Mesenchymal stem cell (in vitro differentiated cells and primary cell): ENCODE measurements around the gene CLEC4A.
"Not testable (repeated sequence)": the region's sequence is repeated elsewhere in the genome, so short reads cannot be mapped to it uniquely, and the experiment has no call there.

Experiments
- DNase-seq: peaks from one replicate; pipeline ENCODE4 v3.0.0-alpha.2; 2013
- H2AFZ ChIP-seq: one replicate; pipeline ENCODE4 v1.6.1; 2013; ENCODE audit warnings: low read depth, mild to moderate bottlenecking, control low read depth, inconsistent platforms, low read length, moderate library complexity
- H2AK5ac ChIP-seq: 2 replicates; pipeline ENCODE4 v1.6.1; 2013; ENCODE audit warnings: low read length, moderate library complexity, mild to moderate bottlenecking, inconsistent platforms; ENCODE audit not compliant: severe bottlenecking
- H2BK120ac ChIP-seq: one replicate; pipeline ENCODE4 v1.6.1; 2013; ENCODE audit warnings: low read depth, mild to moderate bottlenecking, inconsistent platforms, low read length, moderate library complexity
- H2BK12ac ChIP-seq, 2 experiments: one replicate each; pipeline ENCODE4 v1.6.1; 2013; ENCODE audit warnings: inconsistent platforms in 2 of 2, low read length in 2 of 2, mild to moderate bottlenecking in 2 of 2, moderate library complexity in 2 of 2, control low read depth in 1 of 2
- H2BK15ac ChIP-seq: one replicate; pipeline ENCODE4 v1.6.1; 2013; ENCODE audit warnings: mild to moderate bottlenecking, low read depth, inconsistent platforms; ENCODE audit not compliant: poor library complexity, severe bottlenecking
- H2BK5ac ChIP-seq: 2 replicates; pipeline ENCODE4 v1.6.1; 2013; ENCODE audit warnings: low read depth, mild to moderate bottlenecking, low read length, control low read depth, inconsistent platforms; ENCODE audit not compliant: poor library complexity, severe bottlenecking
- H3K14ac ChIP-seq, 2 experiments: one replicate each; pipeline ENCODE4 v1.6.1; 2013; ENCODE audit warnings: inconsistent platforms in 2 of 2, low read length in 2 of 2, control low read depth in 1 of 2, mild to moderate bottlenecking in 1 of 2, moderate library complexity in 1 of 2
- H3K18ac ChIP-seq, 2 experiments: one replicate each; pipeline ENCODE4 v1.6.1; 2013; ENCODE audit warnings: inconsistent platforms in 2 of 2, low read length in 2 of 2, control low read depth in 1 of 2, low read depth in 1 of 2, mild to moderate bottlenecking in 1 of 2
- H3K23ac ChIP-seq, 2 experiments: one replicate each; pipeline ENCODE4 v1.6.1; 2013; ENCODE audit warnings: inconsistent platforms in 2 of 2, low read length in 2 of 2, mild to moderate bottlenecking in 2 of 2, moderate library complexity in 2 of 2, control low read depth in 1 of 2
- H3K27ac ChIP-seq: 2 replicates; pipeline ENCODE4 v1.5.1; 2013; ENCODE audit warnings: mild to moderate bottlenecking, moderate library complexity, low read length, control low read depth, inconsistent platforms; ENCODE audit not compliant: poor library complexity, severe bottlenecking
- H3K27me3 ChIP-seq, 2 experiments: 2 replicates each; pipeline versions ENCODE4 v1.6.1 to v1.7.0; 2013; ENCODE audit warnings: low read length in 2 of 2, mild to moderate bottlenecking in 2 of 2, moderate library complexity in 2 of 2, control low read depth in 1 of 2, inconsistent platforms in 1 of 2; ENCODE audit not compliant: control insufficient read depth in 1 of 2, insufficient read depth in 1 of 2
- H3K36me3 ChIP-seq, 2 experiments: 2 replicates each; pipeline versions ENCODE4 v1.6.1 to v1.7.0; 2013; ENCODE audit warnings: low read length in 2 of 2, control low read depth in 1 of 2, inconsistent platforms in 1 of 2, low read depth in 1 of 2, mild to moderate bottlenecking in 1 of 2; ENCODE audit not compliant: insufficient read depth in 2 of 2, control insufficient read depth in 1 of 2
- H3K4ac ChIP-seq, 2 experiments: one replicate each; pipeline ENCODE4 v1.6.1; 2013; ENCODE audit warnings: inconsistent platforms in 2 of 2, low read length in 2 of 2, mild to moderate bottlenecking in 2 of 2, moderate library complexity in 2 of 2, control low read depth in 1 of 2, low read depth in 1 of 2
- H3K4me1 ChIP-seq: 2 replicates; pipeline ENCODE4 v1.6.1; 2013; ENCODE audit warnings: low read depth, low read length, control low read depth; ENCODE audit not compliant: control insufficient read depth, insufficient read depth
- H3K4me2 ChIP-seq: 2 replicates; pipeline ENCODE4 v1.6.1; 2013; ENCODE audit warnings: low read length, mild to moderate bottlenecking, inconsistent platforms; ENCODE audit not compliant: poor library complexity, severe bottlenecking
- H3K4me3 ChIP-seq, 2 experiments: 2 replicates each; pipeline versions ENCODE4 v1.5.1 to v1.7.0; 2013; ENCODE audit warnings: low read length in 2 of 2, mild to moderate bottlenecking in 2 of 2, control low read depth in 1 of 2, low read depth in 1 of 2; ENCODE audit not compliant: insufficient read depth in 1 of 2
- H3K79me1 ChIP-seq: replicated peaks from 2 replicates; pipeline ENCODE4 v1.6.1; 2013; ENCODE audit warnings: mild to moderate bottlenecking, control low read depth, low read length, inconsistent platforms; ENCODE audit not compliant: poor library complexity, severe bottlenecking
- H3K9ac ChIP-seq: 2 replicates; pipeline ENCODE4 v1.7.0; 2013; ENCODE audit warnings: mild to moderate bottlenecking, low read length, moderate library complexity
- H3K9me3 ChIP-seq: 2 replicates; pipeline ENCODE4 v1.7.0; 2013; ENCODE audit warnings: mild to moderate bottlenecking, low read length; ENCODE audit not compliant: control insufficient read depth
- H4K8ac ChIP-seq: one replicate; pipeline ENCODE4 v1.6.1; 2013; ENCODE audit warnings: inconsistent platforms, mild to moderate bottlenecking, low read length, moderate library complexity
- H4K91ac ChIP-seq: one replicate; pipeline ENCODE4 v1.6.1; 2013; ENCODE audit warnings: mild to moderate bottlenecking, low read length, inconsistent platforms
- WGBS: methylation state at CpG from one replicate; pipeline ENCODE4 v1.1.7; 2013; ENCODE audit warnings: mixed read lengths; 5-methylcytosine and 5-hydroxymethylcytosine counted together

CLEC4A gene

DNA sequence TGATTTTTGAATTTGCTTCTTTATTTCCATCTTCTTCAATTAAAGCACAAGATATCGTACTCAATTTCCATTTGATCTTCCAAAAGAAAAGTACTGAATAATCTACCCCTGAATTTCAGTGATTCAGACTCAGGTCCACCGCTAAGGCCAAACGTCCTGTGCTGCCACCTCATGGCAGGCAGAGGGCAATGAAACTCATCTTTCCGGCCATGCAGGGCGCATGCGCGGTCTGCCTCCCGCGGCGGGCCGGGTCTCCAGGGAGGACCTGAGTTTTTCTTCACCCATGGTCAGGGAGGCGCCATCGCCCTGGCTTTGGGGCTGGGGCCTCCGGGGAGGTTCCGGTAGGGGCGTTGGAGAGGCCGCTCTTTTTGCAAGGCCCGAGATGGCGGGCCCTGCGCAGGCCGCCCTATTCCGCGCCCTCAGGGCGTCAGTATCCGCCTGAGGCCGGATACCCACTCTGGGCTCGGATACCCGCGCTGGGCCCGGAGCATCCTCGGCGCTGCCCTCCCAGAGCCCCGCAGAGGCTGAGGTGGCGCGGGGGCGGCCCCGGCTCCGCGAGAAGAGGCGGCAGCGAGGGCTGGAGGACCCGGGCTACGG lies 56.7 kb downstream of the CLEC4A start:
- not testable (repeated sequence) for H3K4ac ChIP-seq, H3K27ac ChIP-seq, H4K91ac ChIP-seq, H2AK5ac ChIP-seq, H2BK5ac ChIP-seq, H3K23ac ChIP-seq, H2BK15ac ChIP-seq, H3K4me1 ChIP-seq, H2BK120ac ChIP-seq, H3K79me1 ChIP-seq, H3K27me3 ChIP-seq, H2AFZ ChIP-seq, H3K18ac ChIP-seq, H3K9me3 ChIP-seq, H2BK12ac ChIP-seq, H3K14ac ChIP-seq, H3K36me3 ChIP-seq
- Histone ChIP-seq H3K4me3 (peak overlapping the region; percentile 52 to 73), H3K9ac (peak overlapping the region; percentile 80), H3K4me2 (peak overlapping the region; percentile 58), H4K8ac (peak overlapping the region; percentile 60)
- peak; percentile 67 for DNase-seq
- WGBS, result 18% methylated on average over 30 of the region's 43 CpGs

DNA sequence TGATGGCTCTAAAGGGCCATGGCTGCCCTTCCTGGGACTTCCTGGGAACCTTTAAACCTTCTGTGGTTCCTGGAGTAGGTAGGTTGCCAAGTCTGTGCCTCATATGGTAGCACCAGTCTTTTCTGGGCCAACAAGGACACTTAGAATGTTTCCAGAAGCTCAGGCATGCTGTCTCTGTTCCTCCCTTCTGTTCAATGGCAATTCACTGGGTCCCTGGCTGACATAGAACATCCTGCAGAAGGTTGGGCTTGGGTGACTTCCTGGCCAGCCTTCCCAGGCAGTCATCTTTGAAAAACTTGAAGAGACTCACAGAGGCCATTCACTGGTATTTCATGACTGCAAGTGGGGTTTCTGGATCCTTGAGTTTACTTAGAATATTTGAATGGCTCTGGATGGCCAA lies 57.9 kb downstream of the CLEC4A start:
- not testable (repeated sequence) for H3K4me2 ChIP-seq, H4K91ac ChIP-seq, H4K8ac ChIP-seq, H3K14ac ChIP-seq, H3K4me1 ChIP-seq, H3K9ac ChIP-seq, H2AK5ac ChIP-seq, H3K27ac ChIP-seq, H3K79me1 ChIP-seq, H3K4ac ChIP-seq, DNase-seq, H3K23ac ChIP-seq, H3K9me3 ChIP-seq, H2BK15ac ChIP-seq, H2AFZ ChIP-seq, H3K36me3 ChIP-seq, H3K27me3 ChIP-seq, H2BK5ac ChIP-seq, H3K18ac ChIP-seq, H2BK120ac ChIP-seq, H2BK12ac ChIP-seq
- H3K4me3 ChIP-seq, result peak overlapping the region in 1 of 2 experiments; percentile 73

DNA sequence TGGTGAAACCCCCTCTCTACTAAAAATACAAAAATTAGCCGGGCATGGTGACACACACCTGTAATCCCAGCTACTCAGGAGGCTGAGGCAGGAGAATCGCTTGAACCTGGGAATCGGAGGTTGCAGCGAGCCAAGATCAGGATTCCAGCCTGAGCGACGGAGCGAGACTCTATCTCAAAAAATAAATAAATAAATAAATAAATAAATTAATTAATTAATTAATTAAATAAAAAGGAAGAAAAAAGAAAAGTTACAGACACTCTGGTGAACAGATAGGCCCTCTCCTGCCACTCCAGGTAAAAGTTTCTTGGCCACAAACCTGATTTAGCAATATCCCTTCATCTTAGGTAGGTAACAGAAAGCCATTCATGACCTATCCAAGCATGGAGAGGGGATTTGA lies 59.5 kb downstream of the CLEC4A start:
- H3K9ac ChIP-seq, H3K36me3 ChIP-seq, H4K8ac ChIP-seq, H3K18ac ChIP-seq, H3K4ac ChIP-seq, H3K4me2 ChIP-seq, H2BK12ac ChIP-seq, H3K27me3 ChIP-seq, H2BK120ac ChIP-seq, H3K4me1 ChIP-seq, H2BK15ac ChIP-seq, H3K4me3 ChIP-seq, H4K91ac ChIP-seq, H3K23ac ChIP-seq, DNase-seq, H2AK5ac ChIP-seq, H3K9me3 ChIP-seq, H2AFZ ChIP-seq, H3K79me1 ChIP-seq, H2BK5ac ChIP-seq, H3K27ac ChIP-seq, H3K14ac ChIP-seq: not testable (repeated sequence)
- WGBS, result no CpG with 5 or more reads among the region's 7 CpGs

DNA sequence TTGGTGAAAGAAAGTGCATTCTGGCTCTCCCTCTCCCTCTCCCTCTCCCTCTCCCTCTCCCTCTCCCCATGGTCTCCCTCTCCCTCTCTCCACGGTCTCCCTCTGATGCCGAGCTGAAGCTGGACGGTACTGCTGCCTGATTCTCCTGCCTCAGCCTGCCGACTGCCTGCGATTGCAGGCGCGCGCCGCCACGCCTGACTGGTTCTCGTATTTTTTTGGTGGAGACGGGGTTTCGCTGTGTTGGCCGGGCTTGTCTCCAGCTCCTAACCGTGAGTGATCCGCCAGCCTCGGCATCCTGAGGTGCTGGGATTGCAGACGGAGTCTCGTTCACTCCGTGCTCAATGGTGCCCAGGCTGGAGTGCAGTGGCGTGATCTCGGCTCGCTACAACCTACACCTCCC lies 59.9 kb downstream of the CLEC4A start:
- H2BK5ac ChIP-seq, H2BK12ac ChIP-seq, H2BK120ac ChIP-seq, H3K79me1 ChIP-seq, H3K27ac ChIP-seq, DNase-seq, H4K91ac ChIP-seq, H3K4me3 ChIP-seq, H2AK5ac ChIP-seq, H3K4ac ChIP-seq, H3K9ac ChIP-seq, H3K14ac ChIP-seq, H3K27me3 ChIP-seq, H3K9me3 ChIP-seq, H3K23ac ChIP-seq, H3K36me3 ChIP-seq, H3K4me1 ChIP-seq, H2BK15ac ChIP-seq, H4K8ac ChIP-seq, H3K4me2 ChIP-seq, H3K18ac ChIP-seq, H2AFZ ChIP-seq: not testable (repeated sequence)
- WGBS, result 95% methylated on average over 14 of the region's 23 CpGs
